Breast epithelium (tissue), 3 donors: Measurements from ENCODE around the gene C2orf81.

ENCODE experiments used
- CTCF ChIP-seq, 3 donors: fragments of 450-650 bp; IDR thresholded peaks; one replicate each; pipeline ENCODE4 v1.5.1; 2016 to 2017; ENCODE audit warnings: antibody characterized with exemption in 3 of 3, mild to moderate bottlenecking in 3 of 3, moderate library complexity in 3 of 3
- POLR2AphosphoS5 ChIP-seq, 3 donors: sonication (generic); formaldehyde crosslinking; IDR thresholded peaks; one replicate each; pipeline ENCODE4 v1.6.1; 2017; ENCODE audit warnings: antibody characterized with exemption in 3 of 3

- TF ChIP-seq CTCF (IDR thresholded peaks at IDR 0.05) (no peak), POLR2AphosphoS5 (IDR thresholded peaks at IDR 0.05) (no peak)
Observed at GRCh38 chr2:74396149-74396548, 25.3 kb downstream of the C2orf81 start.
